ENCODE measurements around the gene DMD.

DMD gene

DNA sequence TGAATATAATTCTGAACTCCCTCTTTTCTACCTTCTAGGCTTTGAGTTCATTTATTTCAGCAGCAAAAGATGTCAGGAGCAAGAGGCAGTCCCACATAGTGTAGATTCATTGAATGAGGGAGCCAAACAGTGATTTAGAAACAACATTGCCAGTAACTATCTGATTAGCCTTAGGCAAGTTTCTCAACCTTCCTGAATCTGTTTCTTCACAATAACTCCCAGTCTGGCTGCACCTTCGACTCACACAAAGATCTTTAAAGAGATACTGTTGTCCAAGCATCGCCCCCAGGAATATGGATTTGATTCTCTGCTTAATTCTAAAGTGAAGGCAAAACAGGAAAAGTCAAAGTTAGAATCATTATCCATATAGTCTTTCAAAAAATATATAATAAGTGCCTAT is 1026.2 kb downstream of the DMD start:
- Histone ChIP-seq H3K4me2 (ENCODE audit: low read depth, low read length, poor library complexity, severe bottlenecking) (no peak overlapping the region), H3K4me3 (ENCODE audit: low read length, poor library complexity, severe bottlenecking) (no peak overlapping the region), H3K27me3 (ENCODE audit: insufficient read depth, low read length, poor library complexity, severe bottlenecking) (no peaks in the 10 kb centered on the region), H4K20me1 (ENCODE audit: insufficient read depth, low read length, poor library complexity, severe bottlenecking) (no peaks in the 10 kb centered on the region), H3K9ac (ENCODE audit: low read depth, low read length, poor library complexity, severe bottlenecking) (no peak overlapping the region), H2AFZ (ENCODE audit: low read length) (no peak overlapping the region), H3K4me1 (ENCODE audit: insufficient read depth, low read length, poor library complexity, severe bottlenecking) (no peaks in the 10 kb centered on the region), H3F3A (ENCODE audit: low read depth) (no peaks in the 10 kb centered on the region), H3K9me3 (ENCODE audit: insufficient read depth, low read depth, low read length) (no peaks in the 10 kb centered on the region), H3K9me2 (replicated peaks; ENCODE audit: low read depth, low read length) (no peaks in the 10 kb centered on the region), H3K79me2 (ENCODE audit: insufficient read depth, low read length) (no peaks in the 10 kb centered on the region), H3K36me3 (ENCODE audit: insufficient read depth, low read length) (no peaks in the 10 kb centered on the region)
- TF ChIP-seq EZH2phosphoT487 (IDR thresholded peaks at IDR 0.05; ENCODE audit: borderline replicate concordance): no peak
- TF ChIP-seq, protein P1, sequence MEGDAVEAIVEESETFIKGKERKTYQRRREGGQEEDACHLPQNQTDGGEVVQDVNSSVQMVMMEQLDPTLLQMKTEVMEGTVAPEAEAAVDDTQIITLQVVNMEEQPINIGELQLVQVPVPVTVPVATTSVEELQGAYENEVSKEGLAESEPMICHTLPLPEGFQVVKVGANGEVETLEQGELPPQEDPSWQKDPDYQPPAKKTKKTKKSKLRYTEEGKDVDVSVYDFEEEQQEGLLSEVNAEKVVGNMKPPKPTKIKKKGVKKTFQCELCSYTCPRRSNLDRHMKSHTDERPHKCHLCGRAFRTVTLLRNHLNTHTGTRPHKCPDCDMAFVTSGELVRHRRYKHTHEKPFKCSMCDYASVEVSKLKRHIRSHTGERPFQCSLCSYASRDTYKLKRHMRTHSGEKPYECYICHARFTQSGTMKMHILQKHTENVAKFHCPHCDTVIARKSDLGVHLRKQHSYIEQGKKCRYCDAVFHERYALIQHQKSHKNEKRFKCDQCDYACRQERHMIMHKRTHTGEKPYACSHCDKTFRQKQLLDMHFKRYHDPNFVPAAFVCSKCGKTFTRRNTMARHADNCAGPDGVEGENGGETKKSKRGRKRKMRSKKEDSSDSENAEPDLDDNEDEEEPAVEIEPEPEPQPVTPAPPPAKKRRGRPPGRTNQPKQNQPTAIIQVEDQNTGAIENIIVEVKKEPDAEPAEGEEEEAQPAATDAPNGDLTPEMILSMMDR (conservative IDR thresholded peaks at IDR 0.05; ENCODE audit: low read length): no peak

GRCh38 chrX:32183066-32183465 is 1028.3 kb downstream of the DMD start:
- no peak overlapping the region for H2AFZ ChIP-seq (ENCODE audit: low read length)
- H3K4me3 ChIP-seq (ENCODE audit: low read length, poor library complexity, severe bottlenecking): no peak overlapping the region
- no peaks in the 10 kb centered on the region for H3K9me2 ChIP-seq (replicated peaks; ENCODE audit: low read depth, low read length)
- TF ChIP-seq, protein P1 (conservative IDR thresholded peaks at IDR 0.05; ENCODE audit: low read length): no peak
- TF ChIP-seq EZH2phosphoT487 (IDR thresholded peaks at IDR 0.05; ENCODE audit: borderline replicate concordance): no peak
- H3K9ac ChIP-seq (ENCODE audit: low read depth, low read length, poor library complexity, severe bottlenecking): no peak overlapping the region
- H3K4me1 ChIP-seq (ENCODE audit: insufficient read depth, low read length, poor library complexity, severe bottlenecking): no peaks in the 10 kb centered on the region
- no peaks in the 10 kb centered on the region for H3K27me3 ChIP-seq (ENCODE audit: insufficient read depth, low read length, poor library complexity, severe bottlenecking)
- no peak overlapping the region for H3K4me2 ChIP-seq (ENCODE audit: low read depth, low read length, poor library complexity, severe bottlenecking)
- H3K79me2 ChIP-seq (ENCODE audit: insufficient read depth, low read length): no peaks in the 10 kb centered on the region
- H3F3A ChIP-seq (ENCODE audit: low read depth): no peaks in the 10 kb centered on the region
- no peaks in the 10 kb centered on the region for H3K36me3 ChIP-seq (ENCODE audit: insufficient read depth, low read length)
- H3K9me3 ChIP-seq (ENCODE audit: insufficient read depth, low read depth, low read length): no peaks in the 10 kb centered on the region
- H4K20me1 ChIP-seq (ENCODE audit: insufficient read depth, low read length, poor library complexity, severe bottlenecking): no peaks in the 10 kb centered on the region

GRCh38 chrX:32176510-32176909 is 1034.8 kb downstream of the DMD start:
- no peaks in the 10 kb centered on the region for H4K20me1 ChIP-seq (ENCODE audit: insufficient read depth, low read length, poor library complexity, severe bottlenecking)
- H3K4me3 ChIP-seq (ENCODE audit: low read length, poor library complexity, severe bottlenecking): no peak overlapping the region
- no peaks in the 10 kb centered on the region for H3F3A ChIP-seq (ENCODE audit: low read depth)
- no peaks in the 10 kb centered on the region for H3K9me2 ChIP-seq (replicated peaks; ENCODE audit: low read depth, low read length)
- no peaks in the 10 kb centered on the region for H3K79me2 ChIP-seq (ENCODE audit: insufficient read depth, low read length)
- no peak overlapping the region for H3K4me2 ChIP-seq (ENCODE audit: low read depth, low read length, poor library complexity, severe bottlenecking)
- H3K9me3 ChIP-seq (ENCODE audit: insufficient read depth, low read depth, low read length): no peaks in the 10 kb centered on the region
- no peaks in the 10 kb centered on the region for H3K4me1 ChIP-seq (ENCODE audit: insufficient read depth, low read length, poor library complexity, severe bottlenecking)
- no peak overlapping the region for H2AFZ ChIP-seq (ENCODE audit: low read length)
- no peaks in the 10 kb centered on the region for H3K36me3 ChIP-seq (ENCODE audit: insufficient read depth, low read length)
- H3K27me3 ChIP-seq (ENCODE audit: insufficient read depth, low read length, poor library complexity, severe bottlenecking): no peaks in the 10 kb centered on the region
- no peak overlapping the region for H3K9ac ChIP-seq (ENCODE audit: low read depth, low read length, poor library complexity, severe bottlenecking)
- TF ChIP-seq EZH2phosphoT487 (IDR thresholded peaks at IDR 0.05; ENCODE audit: borderline replicate concordance): no peak
- TF ChIP-seq, protein P1 (conservative IDR thresholded peaks at IDR 0.05; ENCODE audit: low read length): no peak
